Liver (tissue), 9 donors: ENCODE data around the gene C1QL1. TPM values are rescaled to one million over a fixed set of nuclear protein-coding genes. Genes with fewer than 3 reads are reported as not detected.
A peak's percentile ranks its signal among the peaks of the same experiment; 100 is the strongest.

Experiments used
- DNase-seq: peaks from one replicate; pipeline ENCODE4 v3.0.0-alpha.2; 2017; ENCODE audit warnings: low spot score
- H3K27ac ChIP-seq, 2 donors: one replicate each; pipeline ENCODE4 v1.7.0; 2013; ENCODE audit warnings: inconsistent platforms in 2 of 2, low read length in 2 of 2, control low read depth in 1 of 2, low read depth in 1 of 2, mild to moderate bottlenecking in 1 of 2
- H3K27me3 ChIP-seq, 4 donors: one replicate each; pipeline versions ENCODE4 v1.6.1 to v1.7.0; 2013; ENCODE audit warnings: low read length in 3 of 4, inconsistent platforms in 1 of 4, mild to moderate bottlenecking in 1 of 4, moderate library complexity in 1 of 4; ENCODE audit not compliant: control insufficient read depth in 4 of 4, insufficient read depth in 4 of 4
- H3K36me3 ChIP-seq, 4 donors: one replicate each; pipeline versions ENCODE4 v1.6.1 to v1.7.0; 2013; ENCODE audit warnings: low read length in 3 of 4, mild to moderate bottlenecking in 3 of 4, low read depth in 1 of 4, moderate library complexity in 1 of 4; ENCODE audit not compliant: control insufficient read depth in 4 of 4, insufficient read depth in 3 of 4
- H3K4me1 ChIP-seq, 4 donors: one replicate each; pipeline versions ENCODE4 v1.6.1 to v1.7.0; 2013; ENCODE audit warnings: low read length in 3 of 4, mild to moderate bottlenecking in 3 of 4, moderate library complexity in 1 of 4; ENCODE audit not compliant: control insufficient read depth in 4 of 4, insufficient read depth in 4 of 4
- H3K4me3 ChIP-seq, 3 donors: one replicate each; pipeline versions ENCODE4 v1.6.1 to v1.7.0; 2013; ENCODE audit warnings: low read length in 3 of 3, control low read depth in 1 of 3, low read depth in 1 of 3, mild to moderate bottlenecking in 1 of 3
- H3K9ac ChIP-seq, 2 donors: one replicate each; pipeline ENCODE4 v1.7.0; 2013; ENCODE audit warnings: low read length in 2 of 2, mild to moderate bottlenecking in 2 of 2, moderate library complexity in 2 of 2, control low read depth in 1 of 2, low read depth in 1 of 2
- H3K9me3 ChIP-seq, 4 donors: one replicate each; pipeline versions ENCODE4 v1.6.1 to v1.7.0; 2013; ENCODE audit warnings: low read length in 3 of 4; ENCODE audit not compliant: control insufficient read depth in 4 of 4
- ATF3 ChIP-seq: IDR thresholded peaks from 2 replicates; pipeline ENCODE4 v1.6.1; 2016; ENCODE audit warnings: antibody characterized with exemption
- CTCF ChIP-seq: fragments of 150-350 bp; IDR thresholded peaks from 2 replicates; pipeline ENCODE4 v1.5.1; 2017; ENCODE audit warnings: improper control_type of control experiment, low read depth, low read length; ENCODE audit not compliant: missing input control
- EGR1 ChIP-seq, 2 donors: IDR thresholded peaks; 2 replicates each; pipeline ENCODE4 v1.6.1; 2016 to 2018; ENCODE audit warnings: antibody characterized with exemption in 2 of 2, low read depth in 2 of 2
- FOXA1 ChIP-seq: IDR thresholded peaks from 2 replicates; pipeline ENCODE4 v1.6.1; 2016; ENCODE audit warnings: antibody characterized with exemption
- FOXA2 ChIP-seq: IDR thresholded peaks from 2 replicates; pipeline ENCODE4 v1.6.1; 2016; ENCODE audit warnings: antibody characterized with exemption
- GABPA ChIP-seq, 2 donors: IDR thresholded peaks in 1 of 2; conservative IDR thresholded peaks in 1 of 2; 2 replicates each; pipeline ENCODE4 v1.6.1; 2016; ENCODE audit warnings: antibody characterized with exemption in 2 of 2, mild to moderate bottlenecking in 1 of 2, moderate library complexity in 1 of 2
- HNF4A ChIP-seq, 2 donors: conservative IDR thresholded peaks; 2 replicates each; pipeline ENCODE4 v1.6.1; 2016; ENCODE audit warnings: antibody characterized with exemption in 2 of 2, mild to moderate bottlenecking in 2 of 2
- JUND ChIP-seq, 2 donors: IDR thresholded peaks; 2 replicates each; pipeline ENCODE4 v1.6.1; 2016; ENCODE audit warnings: antibody characterized with exemption in 2 of 2
- MAX ChIP-seq: IDR thresholded peaks from 2 replicates; pipeline ENCODE4 v1.6.1; 2016; ENCODE audit warnings: antibody characterized with exemption
- NR2F2 ChIP-seq: IDR thresholded peaks from 2 replicates; pipeline ENCODE4 v1.6.1; 2016; ENCODE audit warnings: antibody characterized with exemption
- RAD21 ChIP-seq, 2 donors: IDR thresholded peaks; 2 replicates each; pipeline ENCODE4 v1.6.1; 2016; ENCODE audit warnings: antibody characterized with exemption in 2 of 2, mild to moderate bottlenecking in 2 of 2
- REST ChIP-seq: IDR thresholded peaks from 2 replicates; pipeline ENCODE4 v1.6.1; 2016; ENCODE audit warnings: antibody characterized with exemption, mild to moderate bottlenecking
- RXRA ChIP-seq, 2 donors: IDR thresholded peaks; 2 replicates each; pipeline ENCODE4 v1.6.1; 2017 to 2018; ENCODE audit warnings: antibody characterized with exemption in 2 of 2, mild to moderate bottlenecking in 1 of 2
- SP1 ChIP-seq: IDR thresholded peaks from 2 replicates; pipeline ENCODE4 v1.6.1; 2018; ENCODE audit warnings: antibody characterized with exemption, mild to moderate bottlenecking
- TAF1 ChIP-seq: conservative IDR thresholded peaks from 2 replicates; pipeline ENCODE4 v1.6.1; 2016; ENCODE audit warnings: antibody characterized with exemption, mild to moderate bottlenecking
- YY1 ChIP-seq: IDR thresholded peaks from 2 replicates; pipeline ENCODE4 v1.6.1; 2016; ENCODE audit warnings: antibody characterized with exemption, mild to moderate bottlenecking
- ZBTB33 ChIP-seq: IDR thresholded peaks from 2 replicates; pipeline ENCODE4 v1.6.1; 2016; ENCODE audit warnings: antibody characterized with exemption
- WGBS: extraction: QIAGEN DNeasy Blood & Tissue Kit; methylation state at CpG from one replicate; pipeline ENCODE4 v1.1.7; 2013; 5-methylcytosine and 5-hydroxymethylcytosine counted together
- polyA plus RNA-seq, 2 donors: library from polyadenylated mRNA; stranded (reverse) in 1 of 2; unstranded in 1 of 2; fragments of 200-250 nt in 1 of 2; fragments of >200 nt in 1 of 2; fragmentation: Nextera tagmentation in 1 of 2; extraction: Ambion mirVana in 1 of 2; gene quantifications; one replicate each; pipeline versions ENCODE4 v1.2.1 to v1.2.3, GENCODE V29; 2013 to 2015
- total RNA-seq, 2 donors: library from RNA; depleted of rRNA; stranded (reverse); fragments of >200 nt; gene quantifications; one replicate each; pipeline ENCODE4 v1.2.3, GENCODE V29; 2014
- donor health status: healthy.
- donor health status: healthy.
- donor health status: healthy.
- donor health status: healthy.
- donor health status: healthy.

C1QL1 gene
- total and polyA plus RNA-seq, 4 donors, result 0.17 to 0.57 (median 0.23) TPM; not detected in 1

GRCh38 chr17:44916781-44917241 lies 51.3 kb downstream of the C1QL1 start:
- no peak for TF ChIP-seq YY1
- TF ChIP-seq FOXA1, result no peak
- no peak for TF ChIP-seq JUND (IDR thresholded peaks at IDR 0.05)
- TF ChIP-seq HNF4A (conservative IDR thresholded peaks at IDR 0.05), result no peak
- TF ChIP-seq EGR1 (IDR thresholded peaks at IDR 0.05; ENCODE audit: low read depth in 2 of 2), result no peak
- no peak for TF ChIP-seq FOXA2
- TF ChIP-seq MAX, result no peak
- no peak for TF ChIP-seq CTCF
- TF ChIP-seq TAF1, result no peak
- no peak for TF ChIP-seq ATF3
- no peak for TF ChIP-seq SP1
- TF ChIP-seq RAD21 (IDR thresholded peaks at IDR 0.05), result no peak
- no peak for TF ChIP-seq NR2F2
- TF ChIP-seq RXRA (IDR thresholded peaks at IDR 0.05), result no peak
- TF ChIP-seq GABPA (IDR thresholded peaks at IDR 0.05 in 1 of 2, conservative IDR thresholded peaks at IDR 0.05 in 1 of 2), result no peak
- no peak overlapping the region for H3K27ac ChIP-seq
- H3K4me1 ChIP-seq, result peaks cover 0 to 8% (median 2%) of the 10 kb centered on the region in 4 donors
- no peak overlapping the region for H3K4me3 ChIP-seq
- H3K36me3 ChIP-seq, result no peaks in the 10 kb centered on the region
- no peaks in the 10 kb centered on the region for H3K9me3 ChIP-seq
- no peak for DNase-seq
- H3K9ac ChIP-seq, result no peak overlapping the region
- H3K27me3 ChIP-seq, result no peaks in the 10 kb centered on the region
- 82% methylated on average over 10 of the region's 10 CpGs for WGBS

- Histone ChIP-seq H3K27me3 (no peaks in the 10 kb centered on the region), H3K4me3 (no peak overlapping the region), H3K9me3 (no peaks in the 10 kb centered on the region), H3K27ac (no peak overlapping the region), H3K4me1 (peaks cover 0 to 15% (median 9%) of the 10 kb centered on the region in 4 donors), H3K9ac (no peak overlapping the region), H3K36me3 (no peaks in the 10 kb centered on the region)
- 88% methylated on average over 11 of the region's 11 CpGs for WGBS
- TF ChIP-seq FOXA1 (no peak), GABPA (IDR thresholded peaks at IDR 0.05 in 1 of 2, conservative IDR thresholded peaks at IDR 0.05 in 1 of 2) (no peak), NR2F2 (peak; percentile 34)
- DNase-seq, result no peak
These were observed 52.0 kb downstream of the C1QL1 start for GRCh38 chr17:44915862-44916780.

- H3K36me3 ChIP-seq, result no peaks in the 10 kb centered on the region
- TF ChIP-seq ZBTB33 (no peak), RXRA (IDR thresholded peaks at IDR 0.05) (no peak), HNF4A (conservative IDR thresholded peaks at IDR 0.05) (no peak), EGR1 (IDR thresholded peaks at IDR 0.05; ENCODE audit: low read depth in 2 of 2) (no peak), RAD21 (IDR thresholded peaks at IDR 0.05) (no peak), TAF1 (no peak), GABPA (IDR thresholded peaks at IDR 0.05 in 1 of 2, conservative IDR thresholded peaks at IDR 0.05 in 1 of 2) (no peak), REST (no peak), SP1 (no peak), FOXA2 (no peak), FOXA1 (no peak), MAX (no peak)
- peaks cover 0 to 19% (median 10%) of the 10 kb centered on the region in 4 donors for H3K4me1 ChIP-seq
- H3K4me3 ChIP-seq, result no peak within 1 kb of the TSS
- DNase-seq, result no peak
- no peaks in the 10 kb centered on the region for H3K27me3 ChIP-seq
- no peaks in the 10 kb centered on the region for H3K9me3 ChIP-seq
- no peak within 1 kb of the TSS for H3K27ac ChIP-seq
- no peak within 1 kb of the TSS for H3K9ac ChIP-seq
- 92% methylated on average over 17 of the region's 17 CpGs for WGBS
These were observed 52.8 kb downstream of the C1QL1 start, which contains the start of gene GFAP for GRCh38 chr17:44915321-44915726. Gene GFAP, minus strand, starts transcription at chr17:44915500. Its CDS starts 14 bp downstream, at chr17:44915486.
